ENCODE data around the gene BACE2.

Gene BACE2

DNA sequence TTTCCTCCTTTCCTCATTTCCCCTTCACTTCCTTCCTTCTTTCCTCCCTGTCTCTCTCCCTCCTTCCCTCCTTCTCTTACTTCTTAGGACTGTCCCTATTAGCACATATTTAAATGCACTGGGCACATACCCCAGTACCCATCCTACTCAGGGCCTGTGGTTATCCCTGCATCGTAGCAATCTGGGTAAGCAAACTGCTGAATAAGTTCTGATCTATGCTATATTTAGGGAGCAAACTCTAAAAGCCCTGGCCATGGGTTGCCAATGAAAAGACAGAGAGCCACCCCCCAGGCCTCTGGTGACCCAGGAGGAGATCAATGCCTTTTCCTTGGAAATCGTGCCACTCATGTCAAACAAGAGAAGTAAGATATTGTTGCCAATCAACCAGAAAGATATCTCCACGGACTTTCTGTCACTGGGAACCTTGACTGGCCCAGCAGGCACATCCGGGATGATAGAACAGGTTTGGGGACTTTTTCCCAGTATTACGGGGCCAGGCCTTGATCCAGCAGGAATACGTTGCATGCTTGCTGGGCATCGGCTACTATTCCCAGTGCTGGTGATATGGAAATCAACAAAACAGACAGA is 154.0 kb downstream of the BACE2 start:
- no peak for DNase-seq (ENCODE audit: low spot score)

GRCh38 chr21:41322496-41323382 is 154.8 kb downstream of the BACE2 start:
- DNase-seq (ENCODE audit: low spot score), result no peak

DNA sequence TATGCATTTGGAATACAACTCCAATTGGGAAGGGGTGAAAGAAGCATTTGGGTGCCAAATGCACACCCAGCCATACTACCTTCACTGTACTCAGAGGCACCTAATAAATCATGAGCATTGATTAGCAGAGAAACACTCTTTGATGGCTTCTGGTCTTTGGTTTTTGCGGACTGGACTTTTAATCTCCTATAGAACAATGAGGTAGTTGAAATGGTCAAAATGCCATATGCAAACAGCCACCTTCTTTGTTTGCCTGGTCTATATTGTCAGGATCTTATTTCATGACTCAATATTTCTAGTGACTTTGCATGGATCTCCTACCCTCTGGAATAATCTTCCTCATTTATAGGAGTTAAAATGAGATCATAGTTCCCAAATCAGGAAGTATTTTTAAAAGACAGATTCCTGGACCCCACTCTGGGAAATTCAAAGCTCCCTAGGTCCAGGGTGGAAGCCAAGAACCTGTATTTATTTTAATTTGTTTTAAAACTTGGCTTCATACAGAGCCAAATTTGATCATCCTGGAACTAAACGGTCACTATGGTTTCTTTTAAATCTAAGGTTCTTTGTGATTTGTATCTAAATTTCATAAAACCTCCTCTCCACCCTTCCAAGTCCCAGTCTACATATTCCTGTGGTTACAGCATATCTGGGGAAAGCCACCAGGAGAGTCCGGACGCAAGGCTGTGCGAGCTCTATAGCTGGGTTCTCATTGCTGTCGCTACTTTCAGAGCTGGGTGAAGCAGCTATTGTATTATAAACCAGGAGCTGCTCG is 157.4 kb downstream of the BACE2 start:
- DNase-seq (ENCODE audit: low spot score), result no peak

DNA sequence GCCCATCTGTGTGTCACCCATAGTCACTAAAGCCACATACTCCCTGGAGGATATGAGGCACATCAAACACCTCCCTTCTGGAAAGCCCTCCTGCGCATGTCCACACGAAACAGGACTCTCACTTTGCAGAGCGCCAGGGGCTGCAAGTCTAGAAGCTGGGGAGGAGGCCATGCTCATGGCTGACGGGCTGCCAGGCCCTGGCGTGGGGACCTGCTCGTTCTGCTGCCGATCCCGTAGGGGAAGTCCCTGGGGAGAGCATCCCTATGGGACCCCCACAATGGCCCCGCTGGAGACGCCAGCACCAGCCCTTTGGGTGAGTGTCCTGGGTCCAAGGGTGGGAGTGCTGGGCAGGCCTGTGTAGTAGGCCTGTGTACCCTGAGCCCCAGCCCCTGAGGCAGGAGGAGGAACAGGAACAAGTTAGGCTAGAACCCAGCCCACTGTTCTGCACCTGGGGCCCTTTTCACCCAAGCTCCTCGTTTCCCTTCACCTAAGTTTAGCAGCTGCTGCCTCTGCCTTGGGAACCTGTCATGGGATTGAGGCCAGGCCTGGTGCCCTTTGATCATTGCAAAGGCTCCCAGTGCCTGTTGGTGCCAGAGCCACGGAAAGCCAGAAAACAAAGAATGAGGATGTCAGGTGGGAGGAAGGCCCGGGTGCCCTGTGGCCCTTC is 158.6 kb downstream of the BACE2 start:
- no peak for DNase-seq (ENCODE audit: low spot score)

DNA sequence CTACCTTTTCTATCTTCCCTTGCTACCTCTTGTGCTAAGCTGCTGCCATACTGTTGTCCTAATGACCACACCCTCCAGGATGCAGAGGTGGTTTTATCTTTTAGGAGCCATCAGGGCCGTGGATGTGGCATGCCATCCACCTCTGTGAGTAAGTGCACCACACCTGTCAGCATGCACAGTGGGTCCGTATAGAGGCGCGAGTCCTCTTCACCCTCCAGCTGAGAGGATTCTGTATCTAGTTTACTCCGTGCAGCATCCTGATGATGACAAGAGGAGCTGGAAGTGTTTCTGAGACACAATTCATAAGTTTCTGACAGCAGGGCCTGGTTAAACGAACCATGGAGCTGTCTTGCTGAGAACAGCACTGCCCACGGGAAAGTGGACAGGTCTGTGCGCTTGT is 159.8 kb downstream of the BACE2 start:
- DNase-seq (ENCODE audit: low spot score), result no peak

GRCh38 chr21:41328660-41329607 is 161.0 kb downstream of the BACE2 start:
- no peak for DNase-seq (ENCODE audit: low spot score)

All from kidney tubule cell (primary cell).